GOT3 (cell line): ENCODE results near the gene IGSF22.

Source experiments
- DNase-seq: peaks from one replicate; lab custom pipeline; 2025; ENCODE audit warnings: mixed read lengths; lab: John Stamatoyannopoulos, UW

The IGSF22 gene

GRCh38 chr11:18726040-18726439 is at the start of gene IGSF22:
Gene IGSF22, minus strand, starts transcription at chr11:18726188. Its CDS starts 1,952 bp downstream, at chr11:18724236.
- no peak for DNase-seq

DNA sequence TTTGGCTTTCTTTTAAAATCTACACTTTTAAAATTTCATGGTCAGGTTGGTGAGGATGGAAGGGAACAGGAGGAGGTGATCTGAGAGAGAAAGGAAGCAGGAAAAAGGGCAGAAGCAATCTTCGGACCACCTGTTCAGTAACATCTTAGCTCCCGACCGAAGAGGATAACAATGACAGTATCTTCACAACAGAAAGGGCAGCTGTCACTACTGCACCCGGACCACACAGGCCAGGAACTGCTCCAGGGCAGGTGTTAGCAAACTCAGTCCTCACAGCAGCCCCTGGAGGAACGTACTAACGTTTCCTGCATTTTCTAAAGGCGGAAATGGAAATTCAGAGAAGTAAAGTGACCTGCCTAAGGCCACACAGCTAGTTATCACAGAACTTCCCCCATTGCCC is 48.8 kb upstream of the IGSF22 start:
- DNase-seq, result no peak

GRCh38 chr11:18773681-18774080 is 47.7 kb upstream of the IGSF22 start:
- DNase-seq, result no peak

GRCh38 chr11:18773104-18773503 is 47.1 kb upstream of the IGSF22 start:
- no peak for DNase-seq

GRCh38 chr11:18772211-18772610 is 46.2 kb upstream of the IGSF22 start:
- no peak for DNase-seq

GRCh38 chr11:18771266-18772035 is 45.5 kb upstream of the IGSF22 start:
- DNase-seq, result no peak

DNA sequence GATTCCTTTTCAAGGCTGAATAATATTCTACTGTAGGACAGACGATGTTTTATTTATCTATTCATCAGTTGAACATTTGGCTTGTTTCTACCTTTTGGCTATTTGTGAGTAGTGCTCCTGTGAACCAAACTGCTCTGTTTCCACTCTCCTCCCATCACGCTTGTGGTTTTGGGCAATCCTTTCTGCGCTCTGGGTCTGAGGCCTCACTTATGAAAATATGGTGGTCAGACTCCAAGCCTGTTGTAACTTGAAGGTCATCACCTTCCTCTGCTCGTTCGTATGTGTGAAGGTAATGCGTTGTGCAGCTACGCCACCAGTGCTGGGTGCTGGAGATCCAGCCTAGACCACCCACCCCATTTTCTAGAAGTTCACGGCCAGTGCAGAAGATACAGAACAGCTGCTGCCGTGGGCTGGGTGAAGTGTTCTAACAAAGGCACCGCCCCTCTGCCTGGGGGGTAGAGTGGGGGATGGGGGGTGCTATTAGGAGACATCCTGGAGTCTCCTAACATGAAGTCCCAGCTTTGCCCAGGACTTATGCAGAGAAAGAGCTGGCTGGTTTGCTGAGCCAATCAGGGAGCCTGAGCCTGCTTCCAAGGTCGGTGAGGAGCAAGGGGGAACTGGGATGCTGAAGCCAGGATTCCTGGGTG is 44.6 kb upstream of the IGSF22 start:
- DNase-seq, result no peak

- no peak for DNase-seq
These were observed 43.9 kb upstream of the IGSF22 start for GRCh38 chr11:18769802-18770456.

DNA sequence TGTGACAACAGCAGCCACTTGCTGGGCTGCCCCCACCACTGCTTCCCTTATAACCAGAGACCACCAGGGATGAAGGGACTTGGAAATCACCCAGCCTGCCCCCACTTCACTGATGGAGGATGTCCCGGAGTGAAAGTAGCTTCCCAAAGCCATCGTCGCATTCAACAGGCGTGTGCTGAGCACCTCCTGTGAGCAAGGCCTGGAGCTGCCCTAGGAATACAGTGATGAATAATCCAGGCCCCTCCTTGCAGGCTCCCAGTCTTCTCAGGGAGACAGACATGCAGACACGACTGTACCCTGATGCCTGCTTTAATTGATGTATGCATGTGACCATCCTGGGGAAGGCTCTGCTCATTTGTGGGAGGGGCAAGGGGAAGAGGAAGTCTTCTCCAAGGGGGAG is 43.0 kb upstream of the IGSF22 start:
- DNase-seq, result no peak

DNA sequence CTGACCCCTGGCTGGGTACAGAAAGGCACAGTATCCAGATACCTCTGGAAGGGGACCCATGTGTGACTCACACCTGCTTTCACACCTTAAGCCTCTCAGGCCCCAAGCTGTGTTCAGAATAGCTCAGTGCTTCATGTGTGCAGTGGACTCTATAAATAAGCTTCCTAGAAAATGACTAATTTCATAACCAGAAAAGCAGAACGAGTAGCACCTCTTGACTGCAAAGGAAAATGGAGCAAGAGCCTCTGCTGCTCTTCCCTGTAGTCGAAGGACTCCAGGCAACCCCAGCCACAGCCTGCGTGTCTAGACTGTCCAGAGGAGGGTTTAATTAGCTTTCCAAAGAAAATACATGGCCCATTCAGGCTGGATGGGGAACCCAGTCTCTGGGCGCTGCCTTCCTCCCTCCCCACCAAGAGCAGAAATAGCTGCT is 42.5 kb upstream of the IGSF22 start:
- no peak for DNase-seq

DNA sequence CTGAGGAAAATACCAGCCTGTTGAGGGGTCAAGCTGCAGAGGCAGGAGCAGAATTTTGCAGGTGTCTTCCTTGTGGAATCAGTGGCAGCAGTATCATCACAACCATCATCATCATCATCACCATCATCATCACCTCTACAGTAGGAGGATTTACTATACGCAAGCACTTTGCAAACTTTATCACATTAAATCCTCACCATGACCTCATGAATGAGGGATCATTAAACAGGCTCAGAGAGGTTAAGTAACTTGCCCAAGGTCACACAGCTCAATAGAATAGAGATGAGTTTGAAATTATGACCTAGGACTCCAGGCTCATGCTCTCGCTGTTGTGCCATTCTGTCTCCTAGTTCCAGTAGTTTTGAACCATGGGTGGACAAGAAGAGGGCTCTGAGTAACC is 40.0 kb upstream of the IGSF22 start:
- no peak for DNase-seq

GRCh38 chr11:18765554-18765953 is 39.6 kb upstream of the IGSF22 start:
- no peak for DNase-seq

- no peak for DNase-seq
These were observed 35.8 kb upstream of the IGSF22 start for GRCh38 chr11:18761741-18762140.

DNA sequence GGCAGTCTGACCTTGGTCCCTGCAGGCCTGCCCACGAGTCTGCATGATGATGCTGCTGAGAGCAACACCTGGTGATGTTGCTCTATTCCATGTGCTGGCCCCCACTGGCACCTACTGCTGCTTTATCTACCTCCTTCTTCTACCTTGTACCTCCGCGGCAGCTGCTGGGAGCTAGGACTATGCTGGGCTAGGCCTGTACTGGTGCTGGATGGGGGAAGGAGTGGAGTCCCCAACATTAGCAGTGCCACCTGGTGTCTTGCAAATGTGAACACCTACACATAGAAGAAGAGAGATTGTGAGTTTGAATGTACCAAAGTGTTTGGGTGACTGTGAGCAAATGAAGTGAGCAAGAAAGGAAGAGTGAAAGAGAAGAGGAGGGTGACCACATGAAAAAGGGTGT is 35.2 kb upstream of the IGSF22 start:
- no peak for DNase-seq

DNA sequence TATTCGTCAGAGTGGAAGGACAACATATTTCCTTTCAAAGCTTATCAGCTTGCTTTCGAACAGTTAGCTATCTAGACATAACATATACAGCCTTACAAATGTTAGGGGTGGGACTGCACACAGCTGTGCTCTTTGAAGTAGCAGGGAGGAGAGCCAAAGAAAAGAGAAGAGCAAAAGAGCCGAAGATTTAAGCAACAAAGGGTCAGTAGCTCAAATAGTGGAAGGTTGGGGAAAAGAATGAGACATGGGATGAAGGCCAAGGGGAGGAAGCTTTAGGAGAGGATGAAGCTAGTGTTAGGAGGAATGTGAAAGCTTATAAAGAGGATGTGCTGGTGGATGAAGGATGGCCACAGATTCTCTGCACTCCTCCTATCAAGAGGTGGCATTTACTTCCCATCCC is 31.8 kb upstream of the IGSF22 start:
- DNase-seq, result no peak

DNA sequence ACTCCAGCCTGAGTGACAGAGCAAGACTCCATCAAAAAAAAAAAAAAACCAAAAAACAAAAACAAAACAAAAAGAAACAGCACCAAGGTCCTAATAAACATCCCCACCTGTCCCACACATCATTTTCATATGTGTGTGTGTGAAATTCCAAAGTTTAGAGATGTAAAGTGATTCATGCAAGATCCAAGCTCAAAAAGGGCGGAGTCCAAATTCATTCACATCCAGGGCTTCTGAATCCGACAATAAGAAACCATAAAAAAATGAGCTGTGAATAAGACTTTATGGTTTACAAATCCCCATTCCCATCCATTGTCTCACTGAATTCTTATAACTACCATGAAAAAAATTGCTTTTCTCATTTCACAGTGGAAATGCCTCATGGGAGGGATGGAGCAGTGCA is 30.9 kb upstream of the IGSF22 start:
- DNase-seq, result no peak

- DNase-seq, result no peak
These were observed 28.3 kb upstream of the IGSF22 start for GRCh38 chr11:18754308-18754707.

DNA sequence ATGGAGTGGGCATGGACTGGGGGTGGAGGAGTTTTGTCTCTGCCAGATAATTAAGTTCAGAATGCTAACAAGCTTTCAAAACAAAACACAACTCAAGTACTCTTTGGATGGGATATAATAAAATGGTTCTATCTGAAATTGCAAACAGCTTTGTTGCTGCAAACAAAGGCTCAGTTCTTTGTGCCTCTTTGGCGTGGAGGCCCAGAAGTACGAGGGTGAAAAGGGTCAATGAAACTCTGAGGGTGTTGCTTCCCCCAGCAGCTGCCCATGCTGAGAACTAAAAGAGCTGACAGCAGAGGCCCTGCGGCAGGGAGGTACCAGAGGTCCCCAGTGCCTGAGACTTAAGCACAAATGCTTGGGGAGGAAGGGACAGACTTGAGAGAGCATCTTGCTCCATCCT is 26.5 kb upstream of the IGSF22 start:
- no peak for DNase-seq

GRCh38 chr11:18750944-18751343 is 25.0 kb upstream of the IGSF22 start:
- DNase-seq, result no peak

- no peak for DNase-seq
These were observed 23.8 kb upstream of the IGSF22 start for GRCh38 chr11:18749681-18750319.

GRCh38 chr11:18748766-18749365 is 22.9 kb upstream of the IGSF22 start:
- peak; percentile 97 for DNase-seq

DNA sequence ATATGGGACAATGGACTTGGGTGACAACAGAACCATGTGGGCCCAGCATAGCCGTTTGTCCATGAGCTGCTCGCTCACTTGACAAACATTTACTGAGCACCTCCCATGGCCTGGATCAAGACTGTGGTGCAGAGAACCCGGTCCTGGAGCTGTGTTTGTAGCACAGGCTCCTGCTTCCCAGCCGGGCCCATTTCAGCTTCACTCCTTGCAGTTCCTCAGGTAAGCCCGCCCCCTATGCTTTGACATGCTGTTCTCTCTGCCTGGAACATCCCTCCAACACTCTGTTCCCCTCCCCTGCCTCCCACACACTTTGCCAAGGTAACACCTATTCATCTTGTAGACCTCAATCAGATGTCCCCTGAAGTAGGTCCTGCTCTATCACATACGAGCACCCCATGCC is 19.3 kb upstream of the IGSF22 start:
- DNase-seq, result no peak
